AG04449 (cell line): Measurements from ENCODE around the gene KMT2E.

Source experiments
- CTCF ChIA-PET: fragments of 350-600 bp; formaldehyde crosslinking; extraction: SDS; loops from one replicate; lab custom pipeline; 2021; ENCODE audit warnings: antibody characterized with exemption; lab: Yijun Ruan, JAX
- POLR2A ChIA-PET: fragments of 400-600, 350-600 bp; formaldehyde crosslinking; extraction: SDS; loops from one replicate; lab custom pipeline; 2020; ENCODE audit warnings: antibody characterized with exemption, inconsistent platforms; lab: Yijun Ruan, JAX
- DNase-seq: peaks from one replicate; pipeline ENCODE4 v3.0.0-alpha.2; 2010; ENCODE audit warnings: low read depth, low spot score
- H3K4me3 ChIP-seq: 2 replicates; pipeline ENCODE4 v1.5.1; 2011; ENCODE audit warnings: low read depth, mild to moderate bottlenecking, control low read depth, low read length
- CTCF ChIP-seq: IDR thresholded peaks from one replicate; pipeline ENCODE4 v1.5.1; 2011; ENCODE audit warnings: mild to moderate bottlenecking, moderate library complexity, low read length, control low read depth, inconsistent platforms; ENCODE audit not compliant: insufficient read depth; ENCODE audit errors: missing control alignments

KMT2E gene

GRCh38 chr7:105016068-105016708, 2.2 kb downstream of the KMT2E start:
- peak overlapping the region; percentile 97 for H3K4me3 ChIP-seq
- DNase-seq, result no peak
- CTCF ChIA-PET, result interaction anchor here (2.2 to 3.3 kb wide), 3 partner anchors 10 to 35 kb away, joined by 7 to 19 read pairs (median 13); no protein-coding TSS in a partner anchor
- POLR2A ChIA-PET, result interaction anchor here (0.7 to 6.8 kb wide), 4 partner anchors 9 to 44 kb away, joined by 3 to 56 read pairs (median 4); no protein-coding TSS in a partner anchor
- TF ChIP-seq CTCF, result no peak

GRCh38 chr7:105016709-105017656, 3.0 kb downstream of the KMT2E start:
- ChIA-PET CTCF (interaction anchor here (0.6 to 2.4 kb wide), 3 partner anchors 9 to 95 kb away, joined by 3 to 13 read pairs (median 7); no protein-coding TSS in a partner anchor), POLR2A (interaction anchor here (1.2 to 6.8 kb wide), 2 partner anchors 34 to 44 kb away, joined by 3 to 56 read pairs; no protein-coding TSS in a partner anchor)
- peak overlapping the region; percentile 97 for H3K4me3 ChIP-seq
- no peak for DNase-seq
- TF ChIP-seq CTCF, result no peak

GRCh38 chr7:105017657-105018365, 3.8 kb downstream of the KMT2E start:
- peak overlapping the region; percentile 9 for H3K4me3 ChIP-seq
- no peak for DNase-seq
- ChIA-PET POLR2A (interaction anchor here (6.8 kb wide), 1 partner anchor 35 kb away, joined by 56 read pairs; no protein-coding TSS in a partner anchor), CTCF (interaction anchor here (0.6 to 2.4 kb wide), 4 partner anchors 37 to 96 kb away, joined by 3 to 13 read pairs (median 3); no protein-coding TSS in a partner anchor)
- TF ChIP-seq CTCF, result no peak

GRCh38 chr7:105019269-105019668, 5.3 kb downstream of the KMT2E start:
- ChIA-PET CTCF (interaction anchor here (0.7 kb wide), 1 partner anchor 40 kb away, joined by 4 read pairs; no protein-coding TSS in a partner anchor), POLR2A (no interaction called here)
- TF ChIP-seq CTCF, result no peak
- H3K4me3 ChIP-seq, result no peak overlapping the region
- no peak for DNase-seq

- TF ChIP-seq CTCF, result no peak
- CTCF ChIA-PET, result no interaction called here
- no peak for DNase-seq
- no peak overlapping the region for H3K4me3 ChIP-seq
- POLR2A ChIA-PET, result no interaction called here
Observed at GRCh38 chr7:105020926-105021325, 6.9 kb downstream of the KMT2E start.
